Measurements from ENCODE around the gene SPTY2D1. TPM values are rescaled to one million over a fixed set of nuclear protein-coding genes. Genes with fewer than 3 reads are reported as not detected.

SPTY2D1 gene
- polyA plus RNA-seq, 1 donor (not counting 4 experiments of a cell fraction or from before 2014, with no cell fraction given), result 14.3 TPM

- TF ChIP-seq EZH2 (IDR thresholded peaks at IDR 0.05; ENCODE audit: low read length), result no peak
- no peak for TF ChIP-seq CTCF (optimal IDR thresholded peaks at IDR 0.05 in 1 of 3, IDR thresholded peaks at IDR 0.05 in 1 of 3, conservative IDR thresholded peaks at IDR 0.05 in 1 of 3; ENCODE audit: extremely low read depth in 1 of 3, insufficient read depth in 2 of 3, low read length in 3 of 3)
- peaks cover 34% of the 10 kb centered on the region for H3K79me2 ChIP-seq (ENCODE audit: control insufficient read depth, insufficient read depth, low read length)
- H3K36me3 ChIP-seq (ENCODE audit: control insufficient read depth in 2 of 2, extremely low read depth in 1 of 2, insufficient read depth in 2 of 2, low read length in 2 of 2), result peaks cover 4 to 16% of the 10 kb centered on the region in 2 experiments
- no peaks in the 10 kb centered on the region for H4K20me1 ChIP-seq (ENCODE audit: control insufficient read depth, extremely low read depth, insufficient read depth, low read length)
- H3K27ac ChIP-seq (ENCODE audit: control insufficient read depth, insufficient read depth, low read length), result no peak overlapping the region
- H2AFZ ChIP-seq (ENCODE audit: control insufficient read depth, low read length), result no peak overlapping the region
- no peak overlapping the region for H3K4me2 ChIP-seq (ENCODE audit: control insufficient read depth, extremely low read depth, insufficient read depth, low read depth, low read length)
- DNase-seq (ENCODE audit: low read depth, low spot score), result no peak
- H3K9me3 ChIP-seq (ENCODE audit: control insufficient read depth, low read depth, low read length), result no peaks in the 10 kb centered on the region
- no peaks in the 10 kb centered on the region for H3K27me3 ChIP-seq (ENCODE audit: control insufficient read depth, extremely low read depth, insufficient read depth, low read length)
- no peak overlapping the region for H3K9ac ChIP-seq (ENCODE audit: control insufficient read depth, extremely low read depth, insufficient read depth, low read length)
- H3K4me1 ChIP-seq (ENCODE audit: control insufficient read depth, extremely low read depth, insufficient read depth, low read length), result peaks cover 5% of the 10 kb centered on the region
- H3K4me3 ChIP-seq (ENCODE audit: control insufficient read depth in 2 of 3, extremely low read depth in 1 of 3, insufficient read depth in 2 of 3, low read depth in 1 of 3, low read length in 3 of 3), result no peak overlapping the region
- dilution Hi-C loops (cut with MboI; ENCODE audit: extremely low pct_ligation_motif_present, low sequenced_read_pairs), result no loop called here
- H3K9me1 ChIP-seq (ENCODE audit: control insufficient read depth, extremely low read depth, insufficient read depth, low read length), result no peaks in the 10 kb centered on the region
- FAIRE-seq, result no peak
Observed at GRCh38 chr11:18615628-18616392, 18.3 kb downstream of the SPTY2D1 start.

- no peak overlapping the region for H3K4me2 ChIP-seq (ENCODE audit: control insufficient read depth, extremely low read depth, insufficient read depth, low read depth, low read length)
- DNase-seq (ENCODE audit: low read depth, low spot score) (no peak), FAIRE-seq (no peak)
- H3K79me2 ChIP-seq (ENCODE audit: control insufficient read depth, insufficient read depth, low read length), result peaks cover 25% of the 10 kb centered on the region
- H3K27me3 ChIP-seq (ENCODE audit: control insufficient read depth, extremely low read depth, insufficient read depth, low read length), result no peaks in the 10 kb centered on the region
- peaks cover 4 to 20% of the 10 kb centered on the region in 2 experiments for H3K36me3 ChIP-seq (ENCODE audit: control insufficient read depth in 2 of 2, extremely low read depth in 1 of 2, insufficient read depth in 2 of 2, low read length in 2 of 2)
- H3K4me1 ChIP-seq (ENCODE audit: control insufficient read depth, extremely low read depth, insufficient read depth, low read length), result peaks cover 5% of the 10 kb centered on the region
- no peak overlapping the region for H3K27ac ChIP-seq (ENCODE audit: control insufficient read depth, insufficient read depth, low read length)
- no peak for TF ChIP-seq EZH2 (IDR thresholded peaks at IDR 0.05; ENCODE audit: low read length)
- H3K9ac ChIP-seq (ENCODE audit: control insufficient read depth, extremely low read depth, insufficient read depth, low read length), result no peak overlapping the region
- no peaks in the 10 kb centered on the region for H3K9me3 ChIP-seq (ENCODE audit: control insufficient read depth, low read depth, low read length)
- no peaks in the 10 kb centered on the region for H3K9me1 ChIP-seq (ENCODE audit: control insufficient read depth, extremely low read depth, insufficient read depth, low read length)
- H4K20me1 ChIP-seq (ENCODE audit: control insufficient read depth, extremely low read depth, insufficient read depth, low read length), result no peaks in the 10 kb centered on the region
- no peak overlapping the region for H2AFZ ChIP-seq (ENCODE audit: control insufficient read depth, low read length)
- dilution Hi-C loops (cut with MboI; ENCODE audit: extremely low pct_ligation_motif_present, low sequenced_read_pairs), result no loop called here
- no peak overlapping the region for H3K4me3 ChIP-seq (ENCODE audit: control insufficient read depth in 2 of 3, extremely low read depth in 1 of 3, insufficient read depth in 2 of 3, low read depth in 1 of 3, low read length in 3 of 3)
Observed at GRCh38 chr11:18614667-18615066, 19.5 kb downstream of the SPTY2D1 start.

Data from keratinocyte (primary cell).